ENCODE results near the gene RPS19.

RPS19 gene

DNA sequence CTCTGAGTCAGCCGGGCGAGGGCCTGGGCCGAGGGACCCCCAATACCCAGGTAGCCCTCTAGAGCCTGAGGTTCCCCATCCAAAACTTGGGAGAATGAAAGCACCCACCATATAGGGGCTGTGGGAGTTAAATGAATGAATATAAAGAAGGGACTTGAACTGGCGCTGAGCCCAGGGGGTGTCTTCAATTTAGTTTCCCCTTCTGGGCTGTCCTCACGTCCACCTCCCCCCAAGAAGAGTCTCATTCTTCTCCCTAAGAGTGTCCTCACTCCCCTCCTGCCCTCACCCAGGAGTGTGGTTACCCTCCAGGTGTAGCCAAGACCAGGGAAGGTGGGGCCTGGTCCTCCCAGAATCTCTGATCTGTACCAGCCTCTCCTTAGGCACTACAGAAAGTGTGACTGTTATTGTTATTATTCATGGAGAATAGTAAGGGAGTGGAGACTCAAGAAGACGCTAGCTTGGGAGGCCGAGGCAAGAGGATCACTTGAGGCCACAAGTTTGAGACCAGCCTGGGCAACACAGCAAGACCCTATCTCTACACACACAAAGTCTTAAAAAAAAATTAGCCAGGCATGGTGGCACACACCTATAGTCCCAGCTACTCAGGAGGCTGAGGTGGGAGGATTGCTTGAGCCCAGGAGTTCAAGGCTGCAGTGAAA, 19.7 kb downstream of the RPS19 start:
- TF ChIP-seq ZFX (IDR thresholded peaks at IDR 0.05) = no peak
- no peak for TF ChIP-seq CTCF (conservative IDR thresholded peaks at IDR 0.05)
- no peak overlapping the region for H3K27ac ChIP-seq

- TF ChIP-seq ZFX (IDR thresholded peaks at IDR 0.05) = no peak
- TF ChIP-seq CTCF (conservative IDR thresholded peaks at IDR 0.05) = no peak
- no peak overlapping the region for H3K27ac ChIP-seq
These were observed 20.3 kb downstream of the RPS19 start for GRCh38 chr19:41880329-41880708.

GRCh38 chr19:41882568-41883462, 22.8 kb downstream of the RPS19 start, which contains the start of gene ARHGEF1:
Gene ARHGEF1 (plus strand): TSS chr19:41883184. CDS start chr19:41888083, 4,899 bp downstream.
- no peak for TF ChIP-seq ZFX (IDR thresholded peaks at IDR 0.05)
- TF ChIP-seq CTCF (conservative IDR thresholded peaks at IDR 0.05) = no peak
- peak within 1 kb of the TSS; percentile 85 for H3K27ac ChIP-seq

GRCh38 chr19:41883463-41883820, 23.4 kb downstream of the RPS19 start:
- no peak for TF ChIP-seq CTCF (conservative IDR thresholded peaks at IDR 0.05)
- 0 out of 2 replicates have a peak, but pooled peaks have one; percentile 36 for TF ChIP-seq ZFX (IDR thresholded peaks at IDR 0.05)
- H3K27ac ChIP-seq = peak overlapping the region; percentile 85

DNA sequence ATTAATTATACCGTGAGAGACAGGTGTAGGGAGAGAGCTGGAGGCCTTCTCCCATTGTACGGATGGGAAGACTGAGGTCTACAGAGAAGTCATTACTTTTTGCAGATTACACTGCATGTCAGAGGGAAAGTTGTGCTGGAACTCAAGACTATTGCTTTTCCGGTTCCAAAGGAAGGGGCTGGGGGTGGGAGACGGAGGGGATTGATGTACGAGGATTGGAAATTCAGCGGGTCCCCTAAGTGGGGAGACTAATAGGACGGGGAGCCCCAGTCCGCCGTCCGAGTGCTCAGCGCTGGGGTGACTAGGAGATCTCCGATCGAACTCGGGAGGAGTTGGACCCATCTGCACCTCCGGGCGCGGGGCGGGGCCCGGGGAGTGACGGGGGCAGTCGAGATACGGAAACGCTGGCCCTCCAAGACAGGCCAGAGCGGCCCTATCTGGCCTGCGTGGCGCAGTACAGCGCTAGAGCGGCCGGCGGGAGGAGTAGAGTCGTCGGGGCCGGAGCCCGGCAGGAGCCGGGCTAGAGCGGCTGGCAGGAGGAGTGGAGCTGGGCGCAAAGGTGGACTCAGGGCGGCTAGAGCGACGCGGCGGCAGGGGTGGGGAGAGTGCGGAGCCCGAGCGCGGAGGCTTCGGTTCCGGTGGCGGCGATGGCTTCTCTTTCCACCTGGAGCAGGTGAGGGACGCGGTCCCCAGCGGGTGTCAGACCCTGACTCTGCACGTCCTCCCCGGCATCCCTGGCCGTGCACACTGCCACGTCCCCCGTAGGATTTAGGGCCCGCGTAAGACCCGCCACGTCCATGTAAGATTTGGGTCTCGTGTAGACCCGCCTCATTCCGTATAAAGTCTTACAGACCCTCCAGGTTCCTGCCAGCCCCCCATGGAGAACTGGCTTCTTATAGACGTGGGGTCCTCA, 24.0 kb downstream of the RPS19 start:
- TF ChIP-seq CTCF (conservative IDR thresholded peaks at IDR 0.05) (no peak), ZFX (IDR thresholded peaks at IDR 0.05) (no peak)
- H3K27ac ChIP-seq = peak overlapping the region; percentile 85

DNA sequence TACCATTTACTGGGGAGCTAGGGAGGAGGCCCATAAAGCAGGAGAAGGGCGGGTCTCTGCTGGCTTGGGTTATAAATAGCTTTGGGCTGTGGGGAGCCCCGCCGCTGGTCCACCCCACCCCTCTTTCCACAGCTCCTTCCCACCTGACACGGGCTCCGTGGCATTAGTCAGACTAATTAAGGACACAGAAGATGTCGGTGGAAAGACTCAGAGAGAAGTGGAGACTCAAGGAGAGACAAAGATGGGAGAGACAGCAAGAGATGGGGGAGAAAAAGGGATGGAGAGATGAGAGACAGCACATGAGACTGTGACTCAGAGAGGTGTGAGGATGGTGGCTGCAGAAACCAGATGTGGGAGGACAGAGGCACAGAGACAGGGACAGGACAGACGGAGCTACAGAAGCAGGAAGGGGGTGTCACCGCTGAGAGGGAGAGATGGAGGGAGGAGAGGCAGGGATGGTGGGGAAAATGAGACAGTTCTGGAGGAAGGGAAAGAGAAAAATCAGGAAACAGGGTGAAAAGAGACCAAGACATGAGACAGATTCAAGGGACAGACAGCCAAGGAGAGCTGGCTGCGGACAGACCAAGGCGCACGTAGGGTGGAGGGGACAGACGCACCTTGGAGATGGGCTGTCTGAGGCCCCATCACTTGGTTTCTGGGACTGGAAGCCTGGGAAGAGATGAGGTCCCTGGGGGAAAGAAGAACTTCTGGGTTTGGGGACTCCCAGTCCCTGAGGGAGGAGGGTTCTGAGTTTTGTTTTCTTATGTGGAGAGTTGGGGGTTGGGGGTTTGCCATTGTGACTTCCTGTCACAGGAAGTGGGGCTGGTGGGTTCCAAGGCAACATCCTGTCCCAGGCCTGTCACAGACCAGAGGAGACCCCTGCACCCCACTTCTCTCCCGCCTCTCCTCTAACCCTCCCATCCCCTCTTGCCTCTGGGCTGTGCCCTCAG, 27.0 kb downstream of the RPS19 start:
- TF ChIP-seq ZFX (IDR thresholded peaks at IDR 0.05) = no peak
- TF ChIP-seq CTCF (conservative IDR thresholded peaks at IDR 0.05) = no peak
- no peak overlapping the region for H3K27ac ChIP-seq

Measured in C4-2B (cell line).